ENCODE results near the gene KLF15. TPM values are rescaled to one million over a fixed set of nuclear protein-coding genes. Genes with fewer than 3 reads are reported as not detected.

The KLF15 gene
- total RNA-seq, 2 donors from 2014 or later: 43.4 to 55.1 TPM

GRCh38 chr3:126349611-126350501, 7.4 kb downstream of the KLF15 start:
- peaks cover 61% of the 10 kb centered on the region for H3K36me3 ChIP-seq
- no peak for DNase-seq (ENCODE audit: low spot score)
- no peaks in the 10 kb centered on the region for H3K27me3 ChIP-seq
- peak overlapping the region in 1 of 2 donors; percentile 46 for H3K27ac ChIP-seq
- no peaks in the 10 kb centered on the region for H3K9me3 ChIP-seq
- peaks cover 0 to 88% of the 10 kb centered on the region in 2 donors for H3K4me1 ChIP-seq
- no peak overlapping the region for H3K4me3 ChIP-seq
- TF ChIP-seq, protein P1, sequence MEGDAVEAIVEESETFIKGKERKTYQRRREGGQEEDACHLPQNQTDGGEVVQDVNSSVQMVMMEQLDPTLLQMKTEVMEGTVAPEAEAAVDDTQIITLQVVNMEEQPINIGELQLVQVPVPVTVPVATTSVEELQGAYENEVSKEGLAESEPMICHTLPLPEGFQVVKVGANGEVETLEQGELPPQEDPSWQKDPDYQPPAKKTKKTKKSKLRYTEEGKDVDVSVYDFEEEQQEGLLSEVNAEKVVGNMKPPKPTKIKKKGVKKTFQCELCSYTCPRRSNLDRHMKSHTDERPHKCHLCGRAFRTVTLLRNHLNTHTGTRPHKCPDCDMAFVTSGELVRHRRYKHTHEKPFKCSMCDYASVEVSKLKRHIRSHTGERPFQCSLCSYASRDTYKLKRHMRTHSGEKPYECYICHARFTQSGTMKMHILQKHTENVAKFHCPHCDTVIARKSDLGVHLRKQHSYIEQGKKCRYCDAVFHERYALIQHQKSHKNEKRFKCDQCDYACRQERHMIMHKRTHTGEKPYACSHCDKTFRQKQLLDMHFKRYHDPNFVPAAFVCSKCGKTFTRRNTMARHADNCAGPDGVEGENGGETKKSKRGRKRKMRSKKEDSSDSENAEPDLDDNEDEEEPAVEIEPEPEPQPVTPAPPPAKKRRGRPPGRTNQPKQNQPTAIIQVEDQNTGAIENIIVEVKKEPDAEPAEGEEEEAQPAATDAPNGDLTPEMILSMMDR (IDR thresholded peaks at IDR 0.05): no peak

DNA sequence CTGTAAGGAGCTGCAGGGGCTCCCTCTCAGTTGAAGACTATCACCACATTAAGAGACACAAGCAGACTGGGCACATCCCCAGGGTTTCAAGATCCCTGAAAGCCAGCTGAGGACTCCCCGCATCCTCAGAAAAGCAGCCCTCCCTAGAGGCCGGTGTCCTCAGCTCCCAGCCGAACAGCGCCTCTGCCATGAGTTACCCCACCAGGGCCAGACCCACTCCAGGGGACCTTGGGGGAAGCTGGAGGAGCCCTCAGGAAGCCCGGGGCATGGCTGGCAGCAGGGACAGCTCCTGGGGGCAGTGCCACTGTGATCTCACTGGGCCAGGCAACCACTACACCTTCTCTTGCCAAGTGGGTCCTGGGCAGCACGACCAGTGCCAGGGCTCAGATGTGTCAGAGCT, 8.1 kb downstream of the KLF15 start:
- H3K36me3 ChIP-seq: peaks cover 65% of the 10 kb centered on the region
- H3K27me3 ChIP-seq: no peaks in the 10 kb centered on the region
- peak overlapping the region; percentile 46 to 54 for H3K27ac ChIP-seq
- H3K9me3 ChIP-seq: no peaks in the 10 kb centered on the region
- TF ChIP-seq, protein P1 (IDR thresholded peaks at IDR 0.05): no peak
- H3K4me1 ChIP-seq: peaks cover 0 to 87% of the 10 kb centered on the region in 2 donors
- no peak overlapping the region for H3K4me3 ChIP-seq
- DNase-seq (ENCODE audit: low spot score): no peak

- H3K4me3 ChIP-seq: no peak overlapping the region
- peaks cover 65% of the 10 kb centered on the region for H3K36me3 ChIP-seq
- H3K27me3 ChIP-seq: no peaks in the 10 kb centered on the region
- H3K4me1 ChIP-seq: peaks cover 0 to 87% of the 10 kb centered on the region in 2 donors
- no peaks in the 10 kb centered on the region for H3K9me3 ChIP-seq
- TF ChIP-seq, protein P1 (IDR thresholded peaks at IDR 0.05): no peak
- peak overlapping the region; percentile 46 to 54 for H3K27ac ChIP-seq
- DNase-seq (ENCODE audit: low spot score): peak; percentile 46
These were observed 8.8 kb downstream of the KLF15 start for GRCh38 chr3:126348308-126348920.

DNA sequence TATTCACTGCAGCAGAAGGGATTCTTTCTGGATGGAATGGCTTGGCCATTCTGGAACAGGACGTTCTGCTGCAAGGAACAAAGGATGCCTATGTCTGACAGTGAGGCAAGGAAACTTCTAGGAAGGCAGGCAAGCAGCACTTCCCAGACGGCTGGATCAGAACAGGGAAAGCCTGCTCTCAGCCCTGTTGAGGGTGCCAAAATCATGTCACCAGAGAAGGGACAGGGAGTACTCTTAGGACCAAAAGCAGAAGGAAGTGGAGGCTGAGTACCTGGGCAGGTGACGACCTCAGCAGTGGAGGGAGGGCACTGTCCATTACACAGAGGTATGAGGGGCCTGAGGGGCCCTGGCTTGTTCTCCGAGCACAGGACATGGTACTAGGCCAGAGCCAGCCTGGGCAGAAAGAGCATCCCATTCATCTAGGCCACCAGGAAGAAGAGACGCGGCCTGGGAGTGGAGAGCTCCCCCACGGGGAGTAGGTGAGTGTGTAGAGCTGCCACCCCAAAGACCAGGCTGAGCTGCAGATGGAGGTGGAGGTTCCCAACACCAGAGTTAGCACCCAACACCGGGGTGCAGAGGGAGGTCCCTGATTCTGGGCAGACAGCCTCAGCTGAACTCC, 9.6 kb downstream of the KLF15 start:
- Histone ChIP-seq H3K27me3 (no peaks in the 10 kb centered on the region), H3K27ac (peak overlapping the region in 1 of 2 donors; percentile 6), H3K4me3 (no peak overlapping the region), H3K4me1 (peaks cover 0 to 83% of the 10 kb centered on the region in 2 donors), H3K36me3 (peaks cover 65% of the 10 kb centered on the region), H3K9me3 (no peaks in the 10 kb centered on the region)
- TF ChIP-seq, protein P1 (IDR thresholded peaks at IDR 0.05): no peak
- peak; percentile 53 for DNase-seq (ENCODE audit: low spot score)

GRCh38 chr3:126346466-126346865, 10.7 kb downstream of the KLF15 start:
- Histone ChIP-seq H3K4me3 (no peak overlapping the region), H3K27ac (no peak overlapping the region), H3K4me1 (peaks cover 0 to 78% of the 10 kb centered on the region in 2 donors), H3K36me3 (peaks cover 53% of the 10 kb centered on the region), H3K9me3 (no peaks in the 10 kb centered on the region), H3K27me3 (no peaks in the 10 kb centered on the region)
- TF ChIP-seq, protein P1 (IDR thresholded peaks at IDR 0.05): no peak
- no peak for DNase-seq (ENCODE audit: low spot score)

Measured in right atrium auricular region (tissue), 2 donors.